Measurements from ENCODE around the gene MED13L. TPM values are rescaled to one million over a fixed set of nuclear protein-coding genes. Genes with fewer than 3 reads are reported as not detected.

Gene MED13L
- total and polyA plus RNA-seq, 2 of the 8 experiments (the other 6 are each of a cell fraction or from before 2014, with no cell fraction given): 15.9 to 51.7 TPM

DNA sequence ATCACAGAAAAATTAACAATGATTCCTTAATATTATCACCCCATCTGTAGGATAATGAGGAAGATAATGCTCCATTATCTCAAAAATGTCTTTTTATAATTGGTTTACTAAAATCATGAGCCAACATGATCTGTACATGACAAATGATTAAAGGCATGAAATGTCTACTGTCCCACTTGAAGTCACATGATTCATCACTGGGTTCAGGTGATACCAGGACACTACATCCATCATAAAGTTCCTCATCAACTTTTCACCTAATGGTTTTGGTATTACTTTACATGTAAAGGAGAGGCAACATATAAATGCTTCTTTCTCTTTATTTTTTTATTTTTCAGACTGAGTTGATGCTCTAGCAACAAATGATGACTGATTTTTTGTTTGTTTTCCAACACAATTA is 313.3 kb downstream of the MED13L start (continued):
- TF ChIP-seq, protein P1, sequence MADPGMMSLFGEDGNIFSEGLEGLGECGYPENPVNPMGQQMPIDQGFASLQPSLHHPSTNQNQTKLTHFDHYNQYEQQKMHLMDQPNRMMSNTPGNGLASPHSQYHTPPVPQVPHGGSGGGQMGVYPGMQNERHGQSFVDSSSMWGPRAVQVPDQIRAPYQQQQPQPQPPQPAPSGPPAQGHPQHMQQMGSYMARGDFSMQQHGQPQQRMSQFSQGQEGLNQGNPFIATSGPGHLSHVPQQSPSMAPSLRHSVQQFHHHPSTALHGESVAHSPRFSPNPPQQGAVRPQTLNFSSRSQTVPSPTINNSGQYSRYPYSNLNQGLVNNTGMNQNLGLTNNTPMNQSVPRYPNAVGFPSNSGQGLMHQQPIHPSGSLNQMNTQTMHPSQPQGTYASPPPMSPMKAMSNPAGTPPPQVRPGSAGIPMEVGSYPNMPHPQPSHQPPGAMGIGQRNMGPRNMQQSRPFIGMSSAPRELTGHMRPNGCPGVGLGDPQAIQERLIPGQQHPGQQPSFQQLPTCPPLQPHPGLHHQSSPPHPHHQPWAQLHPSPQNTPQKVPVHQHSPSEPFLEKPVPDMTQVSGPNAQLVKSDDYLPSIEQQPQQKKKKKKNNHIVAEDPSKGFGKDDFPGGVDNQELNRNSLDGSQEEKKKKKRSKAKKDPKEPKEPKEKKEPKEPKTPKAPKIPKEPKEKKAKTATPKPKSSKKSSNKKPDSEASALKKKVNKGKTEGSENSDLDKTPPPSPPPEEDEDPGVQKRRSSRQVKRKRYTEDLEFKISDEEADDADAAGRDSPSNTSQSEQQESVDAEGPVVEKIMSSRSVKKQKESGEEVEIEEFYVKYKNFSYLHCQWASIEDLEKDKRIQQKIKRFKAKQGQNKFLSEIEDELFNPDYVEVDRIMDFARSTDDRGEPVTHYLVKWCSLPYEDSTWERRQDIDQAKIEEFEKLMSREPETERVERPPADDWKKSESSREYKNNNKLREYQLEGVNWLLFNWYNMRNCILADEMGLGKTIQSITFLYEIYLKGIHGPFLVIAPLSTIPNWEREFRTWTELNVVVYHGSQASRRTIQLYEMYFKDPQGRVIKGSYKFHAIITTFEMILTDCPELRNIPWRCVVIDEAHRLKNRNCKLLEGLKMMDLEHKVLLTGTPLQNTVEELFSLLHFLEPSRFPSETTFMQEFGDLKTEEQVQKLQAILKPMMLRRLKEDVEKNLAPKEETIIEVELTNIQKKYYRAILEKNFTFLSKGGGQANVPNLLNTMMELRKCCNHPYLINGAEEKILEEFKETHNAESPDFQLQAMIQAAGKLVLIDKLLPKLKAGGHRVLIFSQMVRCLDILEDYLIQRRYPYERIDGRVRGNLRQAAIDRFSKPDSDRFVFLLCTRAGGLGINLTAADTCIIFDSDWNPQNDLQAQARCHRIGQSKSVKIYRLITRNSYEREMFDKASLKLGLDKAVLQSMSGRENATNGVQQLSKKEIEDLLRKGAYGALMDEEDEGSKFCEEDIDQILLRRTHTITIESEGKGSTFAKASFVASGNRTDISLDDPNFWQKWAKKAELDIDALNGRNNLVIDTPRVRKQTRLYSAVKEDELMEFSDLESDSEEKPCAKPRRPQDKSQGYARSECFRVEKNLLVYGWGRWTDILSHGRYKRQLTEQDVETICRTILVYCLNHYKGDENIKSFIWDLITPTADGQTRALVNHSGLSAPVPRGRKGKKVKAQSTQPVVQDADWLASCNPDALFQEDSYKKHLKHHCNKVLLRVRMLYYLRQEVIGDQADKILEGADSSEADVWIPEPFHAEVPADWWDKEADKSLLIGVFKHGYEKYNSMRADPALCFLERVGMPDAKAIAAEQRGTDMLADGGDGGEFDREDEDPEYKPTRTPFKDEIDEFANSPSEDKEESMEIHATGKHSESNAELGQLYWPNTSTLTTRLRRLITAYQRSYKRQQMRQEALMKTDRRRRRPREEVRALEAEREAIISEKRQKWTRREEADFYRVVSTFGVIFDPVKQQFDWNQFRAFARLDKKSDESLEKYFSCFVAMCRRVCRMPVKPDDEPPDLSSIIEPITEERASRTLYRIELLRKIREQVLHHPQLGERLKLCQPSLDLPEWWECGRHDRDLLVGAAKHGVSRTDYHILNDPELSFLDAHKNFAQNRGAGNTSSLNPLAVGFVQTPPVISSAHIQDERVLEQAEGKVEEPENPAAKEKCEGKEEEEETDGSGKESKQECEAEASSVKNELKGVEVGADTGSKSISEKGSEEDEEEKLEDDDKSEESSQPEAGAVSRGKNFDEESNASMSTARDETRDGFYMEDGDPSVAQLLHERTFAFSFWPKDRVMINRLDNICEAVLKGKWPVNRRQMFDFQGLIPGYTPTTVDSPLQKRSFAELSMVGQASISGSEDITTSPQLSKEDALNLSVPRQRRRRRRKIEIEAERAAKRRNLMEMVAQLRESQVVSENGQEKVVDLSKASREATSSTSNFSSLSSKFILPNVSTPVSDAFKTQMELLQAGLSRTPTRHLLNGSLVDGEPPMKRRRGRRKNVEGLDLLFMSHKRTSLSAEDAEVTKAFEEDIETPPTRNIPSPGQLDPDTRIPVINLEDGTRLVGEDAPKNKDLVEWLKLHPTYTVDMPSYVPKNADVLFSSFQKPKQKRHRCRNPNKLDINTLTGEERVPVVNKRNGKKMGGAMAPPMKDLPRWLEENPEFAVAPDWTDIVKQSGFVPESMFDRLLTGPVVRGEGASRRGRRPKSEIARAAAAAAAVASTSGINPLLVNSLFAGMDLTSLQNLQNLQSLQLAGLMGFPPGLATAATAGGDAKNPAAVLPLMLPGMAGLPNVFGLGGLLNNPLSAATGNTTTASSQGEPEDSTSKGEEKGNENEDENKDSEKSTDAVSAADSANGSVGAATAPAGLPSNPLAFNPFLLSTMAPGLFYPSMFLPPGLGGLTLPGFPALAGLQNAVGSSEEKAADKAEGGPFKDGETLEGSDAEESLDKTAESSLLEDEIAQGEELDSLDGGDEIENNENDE (IDR thresholded peaks at IDR 0.05; ENCODE audit: insufficient replicate concordance, low read length): no peak
- no peak for TF ChIP-seq HDAC2 (IDR thresholded peaks at IDR 0.05; ENCODE audit: borderline replicate concordance in 1 of 2, low read depth in 2 of 2, low read length in 2 of 2)
- no peak for TF ChIP-seq MAFK (IDR thresholded peaks at IDR 0.05; ENCODE audit: low read depth, low read length)
- TF ChIP-seq, protein P2, sequence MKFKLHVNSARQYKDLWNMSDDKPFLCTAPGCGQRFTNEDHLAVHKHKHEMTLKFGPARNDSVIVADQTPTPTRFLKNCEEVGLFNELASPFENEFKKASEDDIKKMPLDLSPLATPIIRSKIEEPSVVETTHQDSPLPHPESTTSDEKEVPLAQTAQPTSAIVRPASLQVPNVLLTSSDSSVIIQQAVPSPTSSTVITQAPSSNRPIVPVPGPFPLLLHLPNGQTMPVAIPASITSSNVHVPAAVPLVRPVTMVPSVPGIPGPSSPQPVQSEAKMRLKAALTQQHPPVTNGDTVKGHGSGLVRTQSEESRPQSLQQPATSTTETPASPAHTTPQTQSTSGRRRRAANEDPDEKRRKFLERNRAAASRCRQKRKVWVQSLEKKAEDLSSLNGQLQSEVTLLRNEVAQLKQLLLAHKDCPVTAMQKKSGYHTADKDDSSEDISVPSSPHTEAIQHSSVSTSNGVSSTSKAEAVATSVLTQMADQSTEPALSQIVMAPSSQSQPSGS (IDR thresholded peaks at IDR 0.05; ENCODE audit: low read length): no peak
- TF ChIP-seq SP1 (IDR thresholded peaks at IDR 0.05; ENCODE audit: low read depth, low read length): no peak
- TF ChIP-seq NRF1 (IDR thresholded peaks at IDR 0.05; ENCODE audit: low read depth, low read length): no peak
- TF ChIP-seq, protein P3, sequence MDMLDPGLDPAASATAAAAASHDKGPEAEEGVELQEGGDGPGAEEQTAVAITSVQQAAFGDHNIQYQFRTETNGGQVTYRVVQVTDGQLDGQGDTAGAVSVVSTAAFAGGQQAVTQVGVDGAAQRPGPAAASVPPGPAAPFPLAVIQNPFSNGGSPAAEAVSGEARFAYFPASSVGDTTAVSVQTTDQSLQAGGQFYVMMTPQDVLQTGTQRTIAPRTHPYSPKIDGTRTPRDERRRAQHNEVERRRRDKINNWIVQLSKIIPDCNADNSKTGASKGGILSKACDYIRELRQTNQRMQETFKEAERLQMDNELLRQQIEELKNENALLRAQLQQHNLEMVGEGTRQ (IDR thresholded peaks at IDR 0.05; ENCODE audit: low read length): no peak
- TF ChIP-seq, protein P4, sequence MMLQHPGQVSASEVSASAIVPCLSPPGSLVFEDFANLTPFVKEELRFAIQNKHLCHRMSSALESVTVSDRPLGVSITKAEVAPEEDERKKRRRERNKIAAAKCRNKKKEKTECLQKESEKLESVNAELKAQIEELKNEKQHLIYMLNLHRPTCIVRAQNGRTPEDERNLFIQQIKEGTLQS (IDR thresholded peaks at IDR 0.05; ENCODE audit: insufficient read depth, low read depth, low read length): no peak
